ENCODE measurements around the gene DSTN.

Gene DSTN

GRCh38 chr20:17635332-17636244 lies 65.7 kb downstream of the DSTN start:
- H3K27ac ChIP-seq, result no peak overlapping the region
- TF ChIP-seq ZFX (IDR thresholded peaks at IDR 0.05) (no peak), CTCF (conservative IDR thresholded peaks at IDR 0.05) (no peak)

DNA sequence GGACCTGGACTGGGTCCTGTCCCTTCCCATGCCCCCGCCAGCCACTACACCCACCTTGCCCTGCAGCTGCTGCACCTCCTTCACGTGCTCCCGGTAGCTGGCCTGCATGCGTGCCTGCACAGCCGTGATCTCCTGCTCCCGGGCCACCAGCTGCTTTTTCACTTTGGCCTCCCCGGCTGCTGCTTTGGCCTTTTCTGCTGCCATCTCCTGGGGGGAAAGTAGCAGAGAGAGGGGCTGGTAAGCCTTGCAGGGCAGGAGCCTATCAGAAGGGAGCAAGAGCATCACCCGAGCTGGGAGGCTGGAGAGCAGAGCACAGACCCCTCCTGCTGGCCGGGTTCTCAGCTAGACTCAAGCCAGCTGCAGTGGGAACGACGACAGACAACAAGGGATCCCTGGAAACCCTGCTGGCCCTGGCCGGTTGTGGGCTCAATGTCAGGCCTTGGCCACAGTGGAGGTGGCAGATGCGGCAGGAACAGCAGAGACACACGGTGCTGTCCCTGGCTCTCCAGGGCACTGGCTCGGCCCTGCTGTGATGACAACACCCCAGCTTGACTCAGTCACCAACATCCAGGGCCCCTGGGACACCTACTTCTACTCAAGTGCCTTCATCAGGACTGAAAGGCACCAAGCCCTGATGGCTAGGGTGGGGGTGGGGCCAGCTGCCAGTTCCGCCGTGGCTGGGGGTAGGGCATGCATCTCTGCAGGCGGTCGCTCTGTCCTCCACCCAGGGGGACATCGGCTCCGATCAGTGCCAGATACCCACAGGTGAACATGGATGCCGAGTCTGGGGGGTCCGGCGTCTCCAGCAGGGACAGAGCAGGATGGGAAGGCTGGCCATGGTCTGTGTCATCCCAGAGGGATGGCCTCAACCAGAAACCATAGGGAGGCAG lies 66.9 kb downstream of the DSTN start:
- TF ChIP-seq CTCF (conservative IDR thresholded peaks at IDR 0.05) (no peak), ZFX (IDR thresholded peaks at IDR 0.05) (no peak)
- H3K27ac ChIP-seq, result no peak overlapping the region

GRCh38 chr20:17637413-17637780 lies 67.5 kb downstream of the DSTN start:
- TF ChIP-seq CTCF (conservative IDR thresholded peaks at IDR 0.05), result no peak
- TF ChIP-seq ZFX (IDR thresholded peaks at IDR 0.05), result no peak
- H3K27ac ChIP-seq, result no peak overlapping the region

DNA sequence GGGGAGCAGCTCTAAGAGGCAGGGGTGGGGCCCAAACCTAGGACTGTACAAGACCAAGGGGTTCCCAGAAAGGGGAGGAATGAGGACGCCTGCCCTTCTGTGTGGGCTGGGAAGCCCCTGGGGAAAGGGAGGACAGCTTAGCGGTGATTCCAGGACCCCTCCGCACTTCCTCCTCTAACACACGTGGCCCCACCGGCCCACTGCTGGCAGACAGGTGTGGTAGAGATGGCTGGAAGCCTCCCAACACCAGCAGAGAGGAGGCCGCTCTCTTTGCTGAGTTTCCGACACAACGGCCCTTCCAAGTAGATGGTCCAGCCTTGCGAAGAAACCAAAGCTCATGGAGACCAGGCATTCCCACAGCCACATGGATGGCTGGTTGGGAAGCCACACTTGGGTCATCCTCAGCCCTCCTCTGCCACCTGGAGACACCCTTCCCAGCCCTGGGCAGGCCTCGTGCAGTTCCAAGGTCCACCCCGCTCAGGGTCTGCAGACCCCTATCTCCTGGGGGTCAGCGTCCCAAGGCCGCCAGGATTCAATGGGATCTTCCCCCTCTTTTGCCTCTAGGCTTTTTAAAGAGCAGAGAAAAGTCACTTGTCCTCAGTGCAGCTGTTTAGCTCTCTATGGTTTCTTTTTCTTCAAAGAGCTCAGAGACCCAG lies 68.2 kb downstream of the DSTN start:
- H3K27ac ChIP-seq, result no peak overlapping the region
- TF ChIP-seq ZFX (IDR thresholded peaks at IDR 0.05) (no peak), CTCF (conservative IDR thresholded peaks at IDR 0.05) (no peak)

DNA sequence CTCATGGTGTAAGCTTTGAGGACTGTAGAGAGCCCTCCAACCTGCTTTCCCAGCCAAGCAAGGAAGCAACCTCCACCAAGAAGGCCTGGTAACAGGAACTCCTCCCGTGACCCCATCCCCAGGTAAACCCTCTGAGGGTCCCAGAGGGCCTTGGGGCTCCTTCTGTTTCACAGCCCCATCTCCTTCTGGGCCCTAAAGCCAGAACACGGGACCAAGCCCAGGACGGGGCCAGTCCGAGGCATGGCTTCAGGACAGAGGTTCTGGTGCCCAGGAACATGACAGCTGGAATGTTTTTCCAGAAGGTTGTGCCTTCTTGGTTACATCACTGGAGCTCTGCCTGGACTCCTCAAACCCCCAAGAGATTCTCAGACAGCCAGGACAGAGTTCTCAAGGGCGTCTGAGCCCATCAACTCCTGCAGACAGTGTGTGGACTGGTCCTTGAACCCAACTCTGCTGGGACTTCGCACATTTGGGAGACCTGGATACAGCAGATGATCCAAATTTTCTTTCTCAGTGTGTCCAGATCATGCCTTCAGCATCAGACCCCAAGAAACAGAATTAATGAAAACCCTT lies 69.0 kb downstream of the DSTN start:
- no peak for TF ChIP-seq CTCF (conservative IDR thresholded peaks at IDR 0.05)
- no peak for TF ChIP-seq ZFX (IDR thresholded peaks at IDR 0.05)
- H3K27ac ChIP-seq, result no peak overlapping the region

DNA sequence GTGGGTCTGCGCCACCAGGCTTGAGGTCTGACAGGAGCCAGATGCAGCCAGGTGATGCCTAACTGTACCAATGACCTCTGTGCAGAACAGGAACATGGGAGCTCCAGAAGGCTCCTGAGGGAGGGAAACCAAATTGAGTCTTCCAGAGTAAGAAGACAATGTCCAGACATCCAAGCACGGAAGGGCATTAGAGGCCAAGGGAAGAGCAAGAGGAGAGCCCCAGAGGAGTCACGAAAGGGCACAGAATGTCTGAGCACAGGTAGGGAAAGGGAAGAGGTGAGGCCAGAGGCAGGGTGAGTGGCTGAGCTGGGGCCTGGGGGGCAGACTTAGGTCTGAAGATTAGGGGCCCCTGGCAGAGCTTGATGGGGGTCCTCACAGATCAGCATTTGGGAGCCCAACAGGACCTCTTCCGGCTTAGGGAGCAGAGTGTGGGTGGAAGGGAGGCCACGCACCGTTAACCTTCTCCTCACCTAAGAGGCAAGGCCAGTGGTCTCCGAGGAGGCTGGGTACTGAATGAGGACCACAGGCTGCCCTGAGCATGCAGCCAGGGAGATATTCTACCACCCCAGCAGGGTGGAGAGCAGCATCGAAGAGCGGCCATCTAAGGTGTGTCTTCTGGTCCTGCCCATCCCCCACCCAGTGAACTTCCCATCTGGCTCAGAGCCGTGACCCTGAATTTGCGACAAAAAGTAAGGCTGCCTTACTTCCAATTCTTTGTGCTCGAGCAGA lies 70.4 kb downstream of the DSTN start:
- TF ChIP-seq CTCF (conservative IDR thresholded peaks at IDR 0.05) (no peak), ZFX (IDR thresholded peaks at IDR 0.05) (no peak)
- no peak overlapping the region for H3K27ac ChIP-seq
